K562 (cell line): Measurements from ENCODE around the gene TMEM108.

Experiments used
- ELK1 ChIP-seq: sonication (generic); formaldehyde crosslinking; IDR thresholded peaks from 2 replicates; pipeline ENCODE4 v1.8.1; 2022; ENCODE audit warnings: missing genetic modification reagents
- MAFK ChIP-seq: IDR thresholded peaks from 2 replicates; pipeline ENCODE4 v1.6.1; 2011; ENCODE audit warnings: low read length, improper control_type of control experiment
- NR2C2 ChIP-seq, 2 experiments: fragments of 200-800 bp in 1 of 2; sonication (Bioruptor generic) in 1 of 2; sonication (generic) in 1 of 2; formaldehyde crosslinking in 1 of 2; IDR thresholded peaks; 2 replicates each; pipeline versions ENCODE4 v1.6.1 to v1.8.0; 2016 to 2022; ENCODE audit warnings: mild to moderate bottlenecking in 1 of 2, missing compliant biosample characterization in 1 of 2, missing genetic modification characterization in 1 of 2, missing genetic modification reagents in 1 of 2
- POLR2A ChIP-seq: fragments of 450-650 bp; conservative IDR thresholded peaks from 2 replicates; pipeline ENCODE4 v1.6.1; 2016
- RBM22 ChIP-seq: fragments of 200-400 bp; formaldehyde crosslinking; IDR thresholded peaks from 2 replicates; pipeline ENCODE4 v1.6.1; 2018; ENCODE audit warnings: low read length, low read depth; ENCODE audit not compliant: poor library complexity, severe bottlenecking
- SIN3A ChIP-seq, 2 experiments: fragments of 150-350 bp in 1 of 2; IDR thresholded peaks; 2 replicates each; pipeline ENCODE4 v1.6.1; 2011 to 2016; ENCODE audit warnings: borderline replicate concordance in 2 of 2, low read depth in 2 of 2, low read length in 2 of 2, mild to moderate bottlenecking in 2 of 2, moderate library complexity in 2 of 2; ENCODE audit not compliant: control insufficient read depth in 1 of 2
- ZFP30 ChIP-seq: fragments of 250-450 bp; sonication (Bioruptor Pico); IDR thresholded peaks from 2 replicates; pipeline ENCODE4 v1.8.0; 2022; ENCODE audit warnings: moderate library complexity, mild to moderate bottlenecking, inconsistent platforms, borderline replicate concordance
- ZNF232 ChIP-seq: sonication (generic); formaldehyde crosslinking; IDR thresholded peaks from 2 replicates; pipeline ENCODE4 v1.8.0; 2022; ENCODE audit warnings: mild to moderate bottlenecking, missing genetic modification reagents
- ZNF384 ChIP-seq: IDR thresholded peaks from 2 replicates; pipeline ENCODE4 v1.6.1; 2012; ENCODE audit warnings: low read depth, low read length, improper control_type of control experiment

DNA sequence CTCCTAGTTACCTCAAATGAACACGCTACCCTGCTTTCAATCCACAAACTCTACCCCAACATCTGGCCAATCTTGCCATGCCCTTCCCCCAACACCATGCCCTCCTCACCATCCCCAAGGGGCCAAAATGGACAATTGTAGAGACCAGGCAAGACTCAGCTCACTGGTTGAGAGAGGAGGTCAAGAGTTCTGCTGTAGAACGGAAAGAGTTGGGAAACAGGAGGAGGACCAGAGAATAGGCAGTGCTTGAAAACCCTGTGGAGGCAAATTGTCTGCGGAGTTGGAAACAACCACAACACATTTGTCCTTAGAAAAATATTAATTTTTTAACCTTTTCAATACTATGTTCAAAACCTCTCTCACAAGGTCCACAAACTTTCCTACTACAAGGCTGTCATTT, 232.9 kb downstream of the TMEM108 start:
- TF ChIP-seq SIN3A (IDR thresholded peaks at IDR 0.05; ENCODE audit: borderline replicate concordance in 2 of 2, control insufficient read depth in 1 of 2, low read depth in 2 of 2, low read length in 2 of 2), result no peak
- no peak for TF ChIP-seq RBM22
- TF ChIP-seq ZFP30 (CRISPR knock-in tag), result no peak
- no peak for TF ChIP-seq ZNF232 (CRISPR knock-in tag)
- TF ChIP-seq NR2C2 (CRISPR knock-in tag; IDR thresholded peaks at IDR 0.05), result no peak
- no peak for TF ChIP-seq NR2C2 (tag; IDR thresholded peaks at IDR 0.05)
- no peak for TF ChIP-seq MAFK
- TF ChIP-seq ZNF384, result no peak
- TF ChIP-seq POLR2A, result no peak
- no peak for TF ChIP-seq ELK1 (CRISPR knock-in tag)
